Endothelial cell of umbilical vein (primary cell): ENCODE results near the gene RAB3C. TPM values are rescaled to one million over a fixed set of nuclear protein-coding genes. Genes with fewer than 3 reads are reported as not detected.

Source experiments
- BruUV-seq: library from RNA; stranded (reverse); fragments of 400-500 nt; replicated peaks from 2 replicates; lab custom pipeline; 2021; lab: Mats Ljungman, UMichigan
- CTCF ChIA-PET: fragments of 300-600, 350-600 bp; sonication (Branson Sonifier 250); formaldehyde crosslinking; loops from one replicate; lab custom pipeline; 2021; ENCODE audit warnings: antibody characterized with exemption, inconsistent platforms; lab: Charles Lee
- POLR2A ChIA-PET: fragments of 300-600, 350-600 bp; sonication (Branson Sonifier 250); formaldehyde crosslinking; loops from one replicate; lab custom pipeline; 2021; ENCODE audit warnings: antibody characterized with exemption, inconsistent platforms; lab: Charles Lee
- DNase-seq: peaks from one replicate; pipeline ENCODE4 v3.0.0-alpha.2; 2011; ENCODE audit warnings: low read depth, low spot score
- FAIRE-seq: peaks from 2 replicates; lab custom pipeline; 2011; peaks lifted over from hg19 to GRCh38; lab: Jason Lieb, UNC
- H2AFZ ChIP-seq: 2 replicates; pipeline ENCODE4 v1.6.0; 2012; ENCODE audit warnings: low read depth, low read length, control low read depth, inconsistent platforms
- H3K27ac ChIP-seq: 2 replicates; pipeline ENCODE4 v1.5.1; 2011; ENCODE audit warnings: low read depth, mild to moderate bottlenecking, control low read depth, low read length, moderate library complexity; ENCODE audit not compliant: insufficient read depth
- H3K27me3 ChIP-seq, 2 experiments: 2 replicates each; pipeline versions ENCODE4 v1.6.0 to v1.6.1; 2011; ENCODE audit warnings: low read length in 2 of 2, mixed read lengths in 1 of 2; ENCODE audit not compliant: control insufficient read depth in 2 of 2, insufficient read depth in 2 of 2
- H3K36me3 ChIP-seq, 2 experiments: 2 replicates in 1 of 2; 3 replicates in 1 of 2; pipeline ENCODE4 v1.5.1; 2011; ENCODE audit warnings: low read length in 2 of 2, mild to moderate bottlenecking in 1 of 2, moderate library complexity in 1 of 2; ENCODE audit not compliant: control insufficient read depth in 2 of 2, insufficient read depth in 2 of 2; ENCODE audit errors: extremely low read depth in 1 of 2
- H3K4me1 ChIP-seq: 3 replicates; pipeline ENCODE4 v1.5.1; 2011; ENCODE audit warnings: mild to moderate bottlenecking, low read length; ENCODE audit not compliant: control insufficient read depth, insufficient read depth; ENCODE audit errors: extremely low read depth
- H3K4me2 ChIP-seq: 2 replicates; pipeline ENCODE4 v1.6.1; 2011; ENCODE audit warnings: low read length, control low read depth, mixed read lengths; ENCODE audit not compliant: insufficient read depth
- H3K4me3 ChIP-seq, 3 experiments: fragments of 200-600 bp in 1 of 3; sonication (generic), shearing (Covaris generic) in 1 of 3; replicated peaks in 1 of 3; 2 replicates each; pipeline ENCODE4 v1.5.1; 2011 to 2016; ENCODE audit warnings: control low read depth in 3 of 3, low read length in 3 of 3, mild to moderate bottlenecking in 2 of 3, inconsistent platforms in 1 of 3, low read depth in 1 of 3, moderate library complexity in 1 of 3; ENCODE audit not compliant: insufficient read depth in 1 of 3
- H3K79me2 ChIP-seq: 2 replicates; pipeline ENCODE4 v1.6.0; 2012; ENCODE audit warnings: low read length, inconsistent platforms; ENCODE audit not compliant: control insufficient read depth, insufficient read depth
- H3K9ac ChIP-seq: replicated peaks from 2 replicates; pipeline ENCODE3; 2011; ENCODE audit warnings: low read length, control low read depth; ENCODE audit not compliant: insufficient read depth; ENCODE audit errors: extremely low read depth
- H3K9me1 ChIP-seq: replicated peaks from 3 replicates; pipeline ENCODE4 v1.6.0; 2011; ENCODE audit warnings: mild to moderate bottlenecking, low read length; ENCODE audit not compliant: control insufficient read depth, insufficient read depth; ENCODE audit errors: extremely low read depth
- H3K9me3 ChIP-seq: replicated peaks from 2 replicates; pipeline ENCODE4 v1.5.1; 2012; ENCODE audit warnings: low read length, inconsistent platforms; ENCODE audit not compliant: control insufficient read depth, insufficient read depth
- H4K20me1 ChIP-seq: replicated peaks from 2 replicates; pipeline ENCODE3; 2011; ENCODE audit warnings: mild to moderate bottlenecking, low read length; ENCODE audit not compliant: control insufficient read depth, insufficient read depth; ENCODE audit errors: extremely low read depth
- EZH2 ChIP-seq: IDR thresholded peaks from 2 replicates; pipeline ENCODE4 v1.6.1; 2012; ENCODE audit warnings: borderline replicate concordance, low read depth, mild to moderate bottlenecking, moderate library complexity, low read length, inconsistent platforms; ENCODE audit not compliant: severe bottlenecking
- GATA2 ChIP-seq: IDR thresholded peaks from 2 replicates; pipeline ENCODE4 v1.7.0; 2011; ENCODE audit warnings: low read depth, mild to moderate bottlenecking, moderate library complexity, mixed read lengths, low read length; ENCODE audit not compliant: insufficient read length, insufficient read depth
- POLR2AphosphoS5 ChIP-seq: IDR thresholded peaks from 2 replicates; pipeline ENCODE4 v1.6.1; 2012; ENCODE audit warnings: low read depth, mild to moderate bottlenecking, control low read depth, low read length, moderate library complexity; ENCODE audit not compliant: insufficient read depth
- dilution Hi-C: fragments of 300-500 bp; cut with MboI; formaldehyde crosslinking; loops from one replicate; pipeline ENCODE4 v1.15.0; 2019; ENCODE audit warnings: low sequenced_read_pairs; ENCODE audit not compliant: extremely low pct_ligation_motif_present
- intact Hi-C: fragments of 100-400 bp; cut with micrococcal nuclease; formaldehyde crosslinking; loops from one replicate; pipeline ENCODE4 v1.10.0; 2022
- polyA plus RNA-seq, 4 experiments: library from polyadenylated mRNA; depleted of rRNA in 3 of 4; stranded (reverse) in 3 of 4; unstranded in 1 of 4; fragments of >200 nt; gene quantifications; 2 replicates each; pipeline versions ENCODE4 v1.2.1 to v1.2.3, GENCODE V29; 2011 to 2012; ENCODE audit warnings: missing spikeins in 1 of 4
- total RNA-seq: library from RNA; stranded (reverse); gene quantifications from 2 replicates; pipeline ENCODE4 v1.2.3, GENCODE V29; 2021

The RAB3C gene
- total and polyA plus RNA-seq, 2 donors (not counting 3 experiments of a cell fraction or from before 2014, with no cell fraction given), result 0.04 to 0.66 TPM

GRCh38 chr5:58579781-58580180 is 3.1 kb upstream of the RAB3C start:
- Histone ChIP-seq H3K27ac (no peak overlapping the region), H3K9me3 (no peaks in the 10 kb centered on the region), H3K9me1 (no peaks in the 10 kb centered on the region), H2AFZ (no peak overlapping the region), H3K4me2 (no peak overlapping the region), H3K4me1 (peaks cover 15% of the 10 kb centered on the region), H3K79me2 (no peaks in the 10 kb centered on the region), H3K4me3 (no peak overlapping the region), H3K36me3 (no peaks in the 10 kb centered on the region), H4K20me1 (no peaks in the 10 kb centered on the region), H3K9ac (no peak overlapping the region), H3K27me3 (peaks cover 16 to 34% of the 10 kb centered on the region in 2 experiments)
- intact Hi-C loops, result no loop called here
- DNase-seq, result no peak
- ChIA-PET CTCF (no interaction called here), POLR2A (no interaction called here)
- no peak for FAIRE-seq
- no peak for TF ChIP-seq POLR2AphosphoS5
- no peak for TF ChIP-seq EZH2
- BruUV-seq, result no TSS peak
- dilution Hi-C loops, result no loop called here

GRCh38 chr5:58582019-58582802 is 664 bp upstream of the RAB3C start:
- H3K4me3 ChIP-seq, result peak overlapping the region; percentile 45 to 93 (median 80)
- TF ChIP-seq EZH2 (peak; percentile 50), GATA2 (no peak)
- H3K4me2 ChIP-seq, result peak overlapping the region; percentile 100
- no TSS peak for BruUV-seq
- H4K20me1 ChIP-seq, result no peaks in the 10 kb centered on the region
- H2AFZ ChIP-seq, result peak overlapping the region; percentile 98
- H3K36me3 ChIP-seq, result no peaks in the 10 kb centered on the region
- FAIRE-seq (peak; percentile 12), DNase-seq (no peak)
- H3K27ac ChIP-seq, result no peak overlapping the region
- peak overlapping the region; percentile 18 for H3K9ac ChIP-seq
- peaks cover 15% of the 10 kb centered on the region for H3K4me1 ChIP-seq
- H3K9me1 ChIP-seq, result no peaks in the 10 kb centered on the region
- intact Hi-C loops (loop anchor here (1.0 kb wide), 2 partner anchors 85 to 231 kb away; no protein-coding TSS in a partner anchor), dilution Hi-C loops (no loop called here)
- POLR2A ChIA-PET, result no interaction called here
- H3K79me2 ChIP-seq, result no peaks in the 10 kb centered on the region
- H3K9me3 ChIP-seq, result no peaks in the 10 kb centered on the region
- CTCF ChIA-PET, result interaction anchor here (0.6 to 2.8 kb wide), 8 partner anchors 10 to 231 kb away, joined by 3 to 11 read pairs (median 6); no protein-coding TSS in a partner anchor
- H3K27me3 ChIP-seq, result peaks cover 18 to 40% of the 10 kb centered on the region in 2 experiments
